Kidney (tissue), 14 donors: ENCODE data around the gene BABAM2. TPM values are rescaled to one million over a fixed set of nuclear protein-coding genes. Genes with fewer than 3 reads are reported as not detected.

Source experiments
- DNase-seq, 5 donors: peaks; one replicate each; pipeline ENCODE4 v3.0.0-alpha.2; 2013 to 2020
- FAIRE-seq: peaks from 2 replicates; lab custom pipeline; 2012; peaks lifted over from hg19 to GRCh38; lab: Jason Lieb, UNC
- H3K27ac ChIP-seq, 2 donors: one replicate each; pipeline ENCODE4 v1.7.0; 2013; ENCODE audit warnings: low read depth in 2 of 2, low read length in 2 of 2, inconsistent platforms in 1 of 2
- H3K27me3 ChIP-seq: one replicate; pipeline ENCODE4 v1.7.1; 2013; ENCODE audit warnings: low read length, inconsistent platforms; ENCODE audit not compliant: control insufficient read depth, insufficient read depth
- H3K36me3 ChIP-seq, 3 donors: one replicate each; pipeline versions ENCODE4 v1.7.0 to v1.7.1; 2013; ENCODE audit warnings: low read length in 3 of 3, control low read depth in 1 of 3, inconsistent platforms in 1 of 3; ENCODE audit not compliant: insufficient read depth in 3 of 3, control insufficient read depth in 2 of 3
- H3K4me1 ChIP-seq, 3 donors: one replicate each; pipeline versions ENCODE4 v1.7.0 to v1.7.1; 2013; ENCODE audit warnings: low read length in 3 of 3, inconsistent platforms in 1 of 3, low read depth in 1 of 3; ENCODE audit not compliant: control insufficient read depth in 2 of 3, insufficient read depth in 2 of 3
- H3K4me3 ChIP-seq, 3 donors: one replicate each; pipeline versions ENCODE4 v1.7.0 to v1.8.1; 2013; ENCODE audit warnings: low read length in 3 of 3, control low read depth in 1 of 3, inconsistent platforms in 1 of 3
- H3K9ac ChIP-seq, 3 donors: one replicate each; pipeline versions ENCODE4 v1.7.0 to v1.7.1; 2013; ENCODE audit warnings: low read length in 3 of 3, control low read depth in 1 of 3, inconsistent platforms in 1 of 3
- H3K9me3 ChIP-seq, 3 donors: one replicate each; pipeline versions ENCODE4 v1.7.0 to v1.7.1; 2013; ENCODE audit warnings: low read length in 3 of 3, control low read depth in 1 of 3, inconsistent platforms in 1 of 3; ENCODE audit not compliant: control insufficient read depth in 2 of 3, insufficient read depth in 1 of 3
- CTCF ChIP-seq: IDR thresholded peaks from 3 replicates; pipeline ENCODE4 v1.5.1; 2012; ENCODE audit warnings: mild to moderate bottlenecking, moderate library complexity, borderline replicate concordance; ENCODE audit not compliant: insufficient read depth; ENCODE audit errors: extremely low read depth
- intact Hi-C: fragments of 100-400 bp; cut with DNase I; formaldehyde crosslinking; loops from one replicate; pipeline ENCODE4 v1.11.1; 2022
- polyA plus RNA-seq: library from polyadenylated mRNA; stranded (reverse); fragments of 350-450 nt; fragmentation: Illumina TruSeq; extraction: RNeasy Lipid Tissue Mini Kit (QIAGEN cat#74804); gene quantifications from one replicate; pipeline ENCODE4 v1.2.3, GENCODE V29; 2014; ENCODE audit warnings: low read depth, low replicate concordance; ENCODE audit not compliant: insufficient read depth
- total RNA-seq: library from RNA; stranded (reverse); fragmentation: NEBNext Ultra II Directional; extraction: Animal tissue kit (Norgen Biotek cat#: 25700); gene quantifications from one replicate; pipeline ENCODE4 v1.2.1, GENCODE V29; 2021
- donor health status: control.
- donor health status: control.
- donor health status: control.
- donor health status: control.
- donor health status: control.
- donor health status: DM: yes; HTN: yes; CAD: no.
- donor health status: Normal renal cell carcinoma (clear cell type).

BABAM2 gene
- total and polyA plus RNA-seq, 2 donors from 2014 or later, result 68.4 to 74.1 TPM

GRCh38 chr2:27856956-27857355 lies 33.6 kb upstream of the BABAM2 start:
- H3K9me3 ChIP-seq, result peaks cover 0 to 2% (median 0%) of the 10 kb centered on the region in 3 donors
- H3K36me3 ChIP-seq, result no peaks in the 10 kb centered on the region
- FAIRE-seq (no peak), DNase-seq (no peak)
- intact Hi-C loops, result no loop called here
- no peak overlapping the region for H3K27ac ChIP-seq
- no peak for TF ChIP-seq CTCF
- no peak overlapping the region for H3K4me3 ChIP-seq
- no peaks in the 10 kb centered on the region for H3K27me3 ChIP-seq
- peaks cover 0 to 4% (median 0%) of the 10 kb centered on the region in 3 donors for H3K4me1 ChIP-seq
- no peak overlapping the region for H3K9ac ChIP-seq

- no peak overlapping the region for H3K27ac ChIP-seq
- H3K27me3 ChIP-seq, result no peaks in the 10 kb centered on the region
- H3K36me3 ChIP-seq, result no peaks in the 10 kb centered on the region
- H3K4me1 ChIP-seq, result peaks cover 0 to 4% (median 0%) of the 10 kb centered on the region in 3 donors
- H3K9me3 ChIP-seq, result peaks cover 0 to 2% (median 0%) of the 10 kb centered on the region in 3 donors
- no peak for FAIRE-seq
- H3K9ac ChIP-seq, result no peak overlapping the region
- intact Hi-C loops, result no loop called here
- TF ChIP-seq CTCF, result no peak
- H3K4me3 ChIP-seq, result no peak overlapping the region
- DNase-seq, result no peak
Observed at GRCh38 chr2:27857417-27858172, 32.9 kb upstream of the BABAM2 start.

- DNase-seq, result no peak
- Histone ChIP-seq H3K36me3 (no peaks in the 10 kb centered on the region), H3K27me3 (no peaks in the 10 kb centered on the region), H3K4me3 (no peak overlapping the region), H3K9ac (no peak overlapping the region), H3K9me3 (peaks cover 0 to 2% (median 0%) of the 10 kb centered on the region in 3 donors), H3K27ac (no peak overlapping the region), H3K4me1 (no peaks in the 10 kb centered on the region)
- intact Hi-C loops, result no loop called here
- no peak for FAIRE-seq
- no peak for TF ChIP-seq CTCF
Observed at GRCh38 chr2:27860111-27860510, 30.4 kb upstream of the BABAM2 start.
